Activated T-cell treated with anti-CD3 and anti-CD28 coated beads for 4 hours (primary cell): Measurements from ENCODE around the gene PPP1R3C.
A peak's percentile ranks its signal among the peaks of the same experiment; 100 is the strongest.

Source experiments
- DNase-seq: peaks from one replicate; pipeline ENCODE4 v3.0.0-alpha.2; 2020

Gene PPP1R3C

GRCh38 chr10:91632671-91633550 lies at the start of gene PPP1R3C:
Gene PPP1R3C, minus strand, starts transcription at chr10:91633071. Its CDS starts 102 bp downstream, at chr10:91632969.
- peak; percentile 6 for DNase-seq

DNA sequence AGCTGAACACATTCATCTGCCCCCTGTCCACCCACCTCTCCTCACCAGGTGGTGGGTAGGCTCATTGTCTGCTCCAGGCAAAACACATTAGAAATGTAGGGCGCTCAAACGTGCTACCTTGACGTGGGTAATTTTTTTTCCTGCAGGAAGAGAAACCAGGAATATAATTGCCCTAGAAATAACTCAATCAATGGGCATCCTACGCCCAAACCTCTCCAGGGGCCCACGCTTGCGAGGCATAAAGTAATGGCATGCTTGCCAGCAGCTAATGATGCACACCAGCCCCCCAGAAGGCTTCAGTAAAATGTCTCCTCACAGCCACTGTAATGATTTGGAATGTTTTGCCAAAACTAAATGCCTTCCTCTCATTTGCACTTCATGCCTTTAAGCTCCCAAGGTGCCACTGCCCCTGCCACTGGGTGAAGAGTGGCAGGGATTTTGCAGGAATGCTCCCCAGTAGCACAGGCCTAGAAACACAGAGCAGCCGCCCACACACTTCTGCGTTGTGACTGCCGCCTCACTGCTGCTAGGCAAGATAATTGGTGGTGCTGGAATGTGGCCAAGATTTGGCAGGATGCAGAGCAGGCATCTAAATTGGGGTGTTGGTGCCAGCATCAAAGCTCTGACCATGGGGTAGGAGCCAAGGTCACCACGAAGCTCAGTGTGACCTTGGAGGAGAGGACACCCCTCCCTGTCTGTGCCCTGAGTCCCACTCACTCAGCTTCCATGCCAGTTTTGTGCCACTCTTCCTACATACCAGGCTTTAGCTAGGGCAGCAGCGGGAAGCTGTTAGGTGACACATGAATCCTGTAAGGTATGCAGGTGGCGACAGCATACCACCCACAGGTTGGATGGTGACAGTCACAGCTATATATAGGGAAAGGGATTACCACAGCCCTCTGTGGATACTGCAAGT lies 48.7 kb upstream of the PPP1R3C start:
- DNase-seq, result no peak

DNA sequence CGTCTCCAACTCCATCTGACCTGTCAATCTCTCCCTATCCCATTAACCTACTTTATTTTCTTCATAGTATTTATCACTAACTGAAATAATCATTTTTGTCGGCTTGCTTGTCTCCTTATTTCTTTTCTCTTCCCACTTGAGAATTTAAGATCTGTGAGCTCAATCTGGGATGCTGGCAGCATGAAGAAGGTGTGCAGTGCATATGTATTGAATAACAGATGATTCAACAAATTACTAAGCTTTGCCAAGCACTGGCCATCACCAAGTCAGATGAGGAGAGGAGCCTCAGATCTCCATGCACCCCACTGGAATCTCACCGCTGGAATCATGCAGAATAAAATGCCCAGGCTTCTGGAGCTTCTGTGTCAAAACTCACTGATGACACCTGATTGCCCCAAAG lies 47.6 kb upstream of the PPP1R3C start:
- no peak for DNase-seq

DNA sequence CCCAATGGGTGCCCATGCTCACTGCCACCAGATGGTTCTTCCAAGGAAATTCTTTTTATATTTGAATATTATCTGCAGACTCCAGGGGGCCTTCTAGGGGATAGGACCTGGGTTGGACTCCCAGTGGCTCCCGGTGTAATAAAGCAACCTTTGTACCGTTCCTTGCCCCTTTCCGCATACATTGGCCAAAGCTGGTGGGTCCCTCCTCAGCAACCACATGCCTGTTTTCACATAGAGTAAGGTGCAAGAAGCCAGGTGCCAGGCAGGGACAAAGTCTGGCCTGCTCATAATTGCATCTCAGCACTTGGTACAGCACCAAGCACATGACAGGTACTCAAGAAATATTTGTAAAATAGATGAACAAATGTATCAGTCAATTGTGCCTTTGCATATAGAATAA lies 46.4 kb upstream of the PPP1R3C start:
- DNase-seq, result no peak

GRCh38 chr10:91677911-91678310 lies 45.0 kb upstream of the PPP1R3C start:
- DNase-seq, result no peak

GRCh38 chr10:91672021-91672608 lies 39.2 kb upstream of the PPP1R3C start:
- no peak for DNase-seq

DNA sequence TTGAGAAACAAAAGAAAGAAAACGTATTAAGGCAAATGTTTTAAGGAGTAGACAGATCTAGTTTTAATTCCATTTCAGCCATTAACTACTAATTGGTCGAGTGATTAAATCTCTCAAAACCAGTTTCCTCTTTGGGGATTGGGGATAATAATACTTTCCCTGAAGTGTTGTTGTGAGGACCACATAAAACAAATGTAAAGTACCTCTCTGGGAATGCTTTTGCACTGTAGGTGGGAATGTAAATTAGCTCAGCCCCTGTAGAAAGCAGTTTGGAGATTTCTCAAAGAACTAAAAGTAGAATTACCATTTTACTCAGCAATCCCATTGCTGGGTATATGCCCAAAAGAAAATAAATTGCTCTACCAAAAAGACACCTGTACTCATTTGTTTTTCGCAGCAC lies 36.0 kb upstream of the PPP1R3C start:
- no peak for DNase-seq

GRCh38 chr10:91665842-91666241 lies 33.0 kb upstream of the PPP1R3C start:
- DNase-seq, result no peak

GRCh38 chr10:91664426-91664825 lies 31.6 kb upstream of the PPP1R3C start:
- no peak for DNase-seq

DNA sequence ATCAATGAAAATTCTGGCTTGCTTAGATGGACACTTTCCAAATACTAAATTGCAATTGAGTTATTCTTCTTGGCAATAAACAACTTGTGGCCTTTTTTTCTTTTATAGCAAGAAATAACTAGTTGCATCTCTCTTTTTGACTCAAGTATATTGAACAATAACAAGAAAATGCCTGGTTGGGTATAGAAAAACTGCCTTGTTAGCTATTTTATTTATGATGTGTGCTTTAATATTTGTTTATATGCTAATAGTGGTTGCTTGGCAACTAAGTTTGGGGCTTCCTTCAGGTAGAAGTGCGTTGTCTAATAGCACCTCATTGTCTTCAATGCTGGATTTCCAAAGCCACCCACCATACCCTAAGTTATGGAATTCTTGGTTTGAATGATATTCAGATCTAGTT lies 30.1 kb upstream of the PPP1R3C start:
- DNase-seq, result no peak

- DNase-seq, result no peak
These were observed 20.5 kb upstream of the PPP1R3C start for GRCh38 chr10:91653219-91653870.

- DNase-seq, result no peak
These were observed 19.5 kb upstream of the PPP1R3C start for GRCh38 chr10:91652364-91652763.

DNA sequence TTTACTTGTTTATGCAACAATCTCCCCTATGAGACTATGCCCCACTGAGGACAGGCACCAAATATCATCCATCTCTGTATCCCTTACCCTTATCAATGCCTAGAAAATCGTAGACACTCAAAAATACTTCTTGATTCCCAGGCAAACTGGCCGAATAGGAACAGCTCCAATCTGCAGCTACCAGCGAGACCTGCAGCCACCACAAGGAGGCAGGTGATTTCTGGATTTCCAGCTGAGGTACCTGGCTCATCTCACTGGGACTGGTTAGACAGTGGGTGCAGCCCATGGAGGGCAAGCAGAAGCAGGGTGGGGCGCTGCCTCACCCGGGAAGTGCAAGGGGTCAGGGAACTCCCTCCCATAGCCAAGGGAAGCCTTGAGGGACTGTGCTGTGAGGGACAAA lies 10.8 kb upstream of the PPP1R3C start:
- no peak for DNase-seq

DNA sequence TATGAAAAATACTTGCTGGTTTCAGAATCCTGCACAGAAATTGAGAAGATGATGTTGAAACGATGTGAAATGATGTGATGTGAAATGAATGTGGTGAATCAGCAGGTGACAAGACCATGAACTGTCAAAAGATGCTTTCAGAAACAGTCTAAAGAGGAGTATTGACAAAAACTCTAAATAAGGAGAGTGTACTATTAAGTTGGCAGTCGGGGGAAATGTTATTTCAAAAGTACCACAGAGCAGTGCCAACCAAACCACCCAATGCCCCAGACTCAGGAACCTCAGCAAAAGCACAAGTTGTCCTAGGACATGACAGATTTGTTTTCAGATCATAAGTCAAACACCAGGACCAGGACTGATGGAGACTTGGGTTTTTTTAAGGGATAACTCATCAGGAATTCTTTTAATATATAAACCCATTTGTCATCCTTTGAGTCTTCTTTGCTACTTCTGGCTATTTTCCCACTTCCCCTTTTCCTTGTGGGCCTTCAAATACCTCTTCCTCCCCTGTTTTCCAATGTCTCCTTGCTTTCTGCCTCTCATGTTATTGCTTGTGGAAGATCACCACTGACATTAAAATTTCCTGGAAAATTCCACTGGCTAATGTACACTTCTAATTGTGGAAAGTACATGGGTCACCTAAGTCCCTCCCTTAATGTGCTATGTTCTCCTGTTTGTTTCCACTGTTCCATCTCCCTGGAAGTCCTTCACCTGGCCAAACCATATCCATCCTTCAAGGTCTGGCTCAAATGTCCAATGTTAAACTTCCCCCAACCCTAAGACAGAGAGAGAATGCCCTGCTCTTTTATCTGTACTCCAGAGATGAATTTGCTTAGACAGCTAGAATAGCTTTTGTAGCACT lies 10.2 kb upstream of the PPP1R3C start:
- no peak for DNase-seq

GRCh38 chr10:91636892-91637291 lies 4.0 kb upstream of the PPP1R3C start:
- DNase-seq, result no peak

DNA sequence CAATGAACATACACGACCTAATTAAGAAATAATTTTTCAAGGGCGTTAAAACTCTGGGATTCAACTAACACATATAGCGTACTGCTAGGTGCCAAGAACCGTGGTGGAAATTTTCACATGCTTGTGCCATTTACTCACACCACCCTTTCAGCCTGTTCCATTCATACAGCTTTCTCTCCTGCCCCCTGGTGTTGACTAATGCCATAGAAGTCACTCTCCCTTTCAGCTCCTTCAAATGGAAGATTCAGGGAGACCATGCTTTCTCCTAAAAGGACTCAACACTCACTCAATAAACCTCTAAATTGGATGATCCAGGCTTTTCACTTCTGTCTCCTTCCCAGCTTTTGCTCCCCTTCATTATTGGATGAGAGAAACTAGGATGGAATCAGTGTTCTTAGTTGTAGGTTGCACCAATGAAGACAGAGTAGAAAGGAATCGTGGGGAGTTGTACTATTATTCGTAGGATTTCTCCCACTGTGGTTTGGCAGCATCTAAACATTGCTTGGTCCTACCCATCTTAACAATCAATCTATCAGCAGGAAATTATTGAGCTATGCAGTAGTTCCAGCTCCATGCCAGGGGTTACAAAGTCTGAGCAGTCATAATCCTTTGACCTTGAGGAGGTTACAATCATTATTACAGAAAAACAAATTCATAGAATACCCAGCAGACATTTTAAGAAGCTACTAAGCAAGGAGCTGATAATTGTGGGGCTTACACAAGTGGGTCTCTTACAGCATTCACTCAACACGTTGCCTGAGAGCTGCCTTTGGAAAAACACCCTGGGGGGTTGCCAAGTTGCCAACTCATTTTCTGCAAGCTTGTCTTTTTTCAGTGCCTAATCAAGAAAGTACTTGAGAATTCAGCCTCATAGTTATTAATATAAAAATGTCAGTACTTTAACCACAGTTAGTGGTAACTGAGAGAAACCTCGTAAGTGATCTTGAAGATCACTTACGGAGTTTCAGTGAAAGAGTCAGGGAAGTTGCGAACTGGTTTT lies 2.8 kb upstream of the PPP1R3C start:
- DNase-seq, result peak; percentile 44

GRCh38 chr10:91634898-91635297 lies 2.0 kb upstream of the PPP1R3C start:
- DNase-seq, result no peak

- DNase-seq, result no peak
These were observed 1.4 kb upstream of the PPP1R3C start for GRCh38 chr10:91634246-91634645.

GRCh38 chr10:91630625-91631024 lies 2.2 kb downstream of the PPP1R3C start:
- no peak for DNase-seq

DNA sequence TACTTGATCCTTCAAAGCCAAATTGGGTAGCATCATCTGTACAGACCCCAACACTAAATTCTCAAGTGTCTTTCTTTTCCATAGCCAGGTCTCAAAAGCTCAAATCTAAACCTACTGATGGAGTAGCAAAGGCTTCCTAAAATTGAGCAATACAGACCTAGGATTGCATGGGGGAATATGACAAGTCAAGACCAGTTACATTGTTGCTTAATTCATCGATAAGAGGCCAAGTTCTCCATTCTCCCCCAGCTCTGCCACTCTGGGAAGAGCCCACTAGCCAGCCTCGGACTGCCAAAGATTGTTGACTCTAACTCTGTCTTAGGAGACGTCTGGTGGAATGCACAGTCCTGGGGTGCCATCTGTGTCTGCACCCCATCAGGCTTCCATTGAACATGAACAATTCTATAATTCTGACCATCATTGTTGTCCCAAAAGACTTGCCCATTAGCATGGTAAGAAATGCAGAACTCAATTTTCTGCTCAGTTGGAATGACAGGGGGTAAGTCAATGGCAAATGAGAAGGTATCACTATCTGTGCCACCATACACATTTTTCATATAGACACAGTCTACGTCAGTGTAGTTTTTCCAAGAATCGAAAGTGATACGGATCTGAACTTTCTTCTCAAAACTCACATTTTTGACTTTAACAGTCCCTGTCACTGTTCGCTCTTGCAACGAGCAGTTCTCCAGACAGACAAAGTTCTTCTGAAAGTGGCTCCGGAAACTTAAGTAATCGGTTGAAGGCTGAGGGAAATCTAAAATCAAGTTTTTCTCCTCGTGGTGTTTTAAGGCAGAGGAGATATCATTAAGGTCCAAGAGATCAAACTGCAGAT lies 2.9 kb downstream of the PPP1R3C start:
- no peak for DNase-seq
